H1 (cell line): ENCODE data around the gene VWA1.

Experiments
- CBX5 ChIP-seq: fragments of 300-800, 300-1000 bp; sonication (generic); IDR thresholded peaks from 2 replicates; pipeline ENCODE4 v1.7.1; 2016; ENCODE audit warnings: antibody characterized with exemption, low read length, low read depth
- CBX8 ChIP-seq: fragments of 300-800, 300-1000 bp; sonication (generic); IDR thresholded peaks from 2 replicates; pipeline ENCODE4 v1.7.1; 2016; ENCODE audit warnings: low read depth, low read length, borderline replicate concordance
- CREB1 ChIP-seq: IDR thresholded peaks from 2 replicates; pipeline ENCODE4 v1.6.1; 2012; ENCODE audit warnings: inconsistent platforms
- MAFK ChIP-seq: IDR thresholded peaks from 2 replicates; pipeline ENCODE4 v1.6.1; 2012; ENCODE audit warnings: low read depth, mild to moderate bottlenecking, improper control_type of control experiment, low read length
- MAX ChIP-seq: IDR thresholded peaks from 2 replicates; pipeline ENCODE4 v1.6.1; 2012; ENCODE audit warnings: inconsistent platforms
- RAD21 ChIP-seq, 2 experiments: IDR thresholded peaks in 1 of 2; conservative IDR thresholded peaks in 1 of 2; 2 replicates each; pipeline ENCODE4 v1.6.1; 2011; ENCODE audit warnings: low read depth in 2 of 2, low read length in 2 of 2, improper control_type of control experiment in 1 of 2, inconsistent platforms in 1 of 2, mild to moderate bottlenecking in 1 of 2, moderate library complexity in 1 of 2
- SRF ChIP-seq: IDR thresholded peaks from 2 replicates; pipeline ENCODE4 v1.6.1; 2011; ENCODE audit warnings: mild to moderate bottlenecking, low read depth, low read length, moderate library complexity
- TCF12 ChIP-seq: IDR thresholded peaks from 2 replicates; pipeline ENCODE4 v1.6.1; 2011; ENCODE audit warnings: low read depth, mild to moderate bottlenecking, low read length

- TF ChIP-seq CBX8 (no peak), MAFK (no peak), MAX (no peak), CREB1 (no peak), TCF12 (no peak), RAD21 (IDR thresholded peaks at IDR 0.05 in 1 of 2, conservative IDR thresholded peaks at IDR 0.05 in 1 of 2; ENCODE audit: low read depth in 2 of 2, low read length in 2 of 2) (no peak), CBX5 (no peak), SRF (no peak)
These were observed 10.1 kb upstream of the VWA1 start for GRCh38 chr1:1425426-1425752.
